HEK293 (cell line): ENCODE data around the gene TIGD7.

ENCODE experiments used
- CTCF ChIA-PET: fragments of 350-600 bp; formaldehyde crosslinking; extraction: SDS; loops from one replicate; lab custom pipeline; 2021; ENCODE audit warnings: antibody characterized with exemption; lab: Yijun Ruan, JAX
- POLR2A ChIA-PET: fragments of 300-600 bp; formaldehyde crosslinking; extraction: SDS; loops from one replicate; lab custom pipeline; 2020; ENCODE audit warnings: antibody characterized with exemption, inconsistent platforms; lab: Yijun Ruan, JAX
- H3K27ac ChIP-seq: fragments of 200-500 bp; sonication (Bioruptor generic); 2 replicates; pipeline ENCODE4 v1.5.1; 2014; ENCODE audit warnings: low read depth, low read length, control low read depth, inconsistent platforms; ENCODE audit errors: extremely low read depth
- H3K36me3 ChIP-seq, 2 experiments: fragments of 200-500 bp in 1 of 2; sonication (Bioruptor generic) in 1 of 2; 1 replicate in 1 of 2; 2 replicates in 1 of 2; pipeline ENCODE4 v1.5.1; 2014 to 2017; ENCODE audit warnings: inconsistent platforms in 2 of 2, low read length in 2 of 2; ENCODE audit not compliant: control insufficient read depth in 2 of 2, insufficient read depth in 1 of 2
- H3K4me1 ChIP-seq: fragments of 200-500 bp; sonication (Bioruptor generic); 2 replicates; pipeline ENCODE4 v1.5.1; 2014; ENCODE audit warnings: mild to moderate bottlenecking, low read length, inconsistent platforms; ENCODE audit not compliant: control insufficient read depth, insufficient read depth
- H3K4me3 ChIP-seq: 2 replicates; pipeline ENCODE4 v1.5.1; 2011; ENCODE audit warnings: low read depth, mild to moderate bottlenecking, control low read depth, low read length, moderate library complexity
- H3K9me3 ChIP-seq: fragments of 200-500 bp; sonication (Bioruptor generic); 2 replicates; pipeline ENCODE4 v1.5.1; 2014; ENCODE audit warnings: low read depth, low read length, inconsistent platforms; ENCODE audit not compliant: control insufficient read depth, insufficient read depth
- KLF10 ChIP-seq: fragments of 450-650 bp; IDR thresholded peaks from 2 replicates; pipeline ENCODE4 v1.5.1; 2018; ENCODE audit warnings: missing biosample characterization, mild to moderate bottlenecking, missing genetic modification characterization
- KLF7 ChIP-seq: fragments of 450-650 bp; formaldehyde crosslinking; IDR thresholded peaks from 2 replicates; pipeline ENCODE4 v1.5.1; 2016; ENCODE audit warnings: missing biosample characterization, missing genetic modification characterization, borderline replicate concordance
- KLF9 ChIP-seq: fragments of 450-650 bp; formaldehyde crosslinking; IDR thresholded peaks from 2 replicates; pipeline ENCODE4 v1.5.1; 2016; ENCODE audit warnings: missing biosample characterization, missing genetic modification characterization, low read depth
- MEIS1 ChIP-seq: sonication (generic); formaldehyde crosslinking; IDR thresholded peaks from 2 replicates; pipeline ENCODE4 v1.8.1; 2022; ENCODE audit warnings: missing genetic modification reagents, mild to moderate bottlenecking, borderline replicate concordance
- MYNN ChIP-seq: fragments of 450-650 bp; formaldehyde crosslinking; IDR thresholded peaks from 2 replicates; pipeline ENCODE4 v1.5.1; 2016; ENCODE audit warnings: missing biosample characterization, missing genetic modification characterization, borderline replicate concordance
- SCRT1 ChIP-seq: fragments of 450-650 bp; formaldehyde crosslinking; IDR thresholded peaks from 2 replicates; pipeline ENCODE4 v1.5.1; 2016; ENCODE audit warnings: missing biosample characterization, missing genetic modification characterization, borderline replicate concordance
- SP2 ChIP-seq: fragments of 450-650 bp; formaldehyde crosslinking; IDR thresholded peaks from 2 replicates; pipeline ENCODE4 v1.5.1; 2016; ENCODE audit warnings: missing biosample characterization, missing genetic modification characterization
- YY1 ChIP-seq: fragments of 450-650 bp; formaldehyde crosslinking; IDR thresholded peaks from 2 replicates; pipeline ENCODE4 v1.5.1; 2018; ENCODE audit warnings: missing biosample characterization, missing genetic modification characterization
- ZBTB17 ChIP-seq: fragments of 450-650 bp; formaldehyde crosslinking; IDR thresholded peaks from 2 replicates; pipeline ENCODE4 v1.5.1; 2016; ENCODE audit warnings: missing biosample characterization, missing genetic modification characterization
- ZBTB7A ChIP-seq: fragments of 450-650 bp; formaldehyde crosslinking; IDR thresholded peaks from 2 replicates; pipeline ENCODE4 v1.5.1; 2016; ENCODE audit warnings: low read depth, missing biosample characterization, missing genetic modification characterization
- ZBTB8A ChIP-seq: fragments of 450-650 bp; formaldehyde crosslinking; IDR thresholded peaks from 2 replicates; pipeline ENCODE4 v1.5.1; 2016; ENCODE audit warnings: missing biosample characterization, missing genetic modification characterization
- ZNF10 ChIP-seq: fragments of 450-650 bp; formaldehyde crosslinking; IDR thresholded peaks from 2 replicates; pipeline ENCODE4 v1.5.1; 2017; ENCODE audit warnings: missing biosample characterization, missing genetic modification characterization
- ZNF202 ChIP-seq: fragments of 450-650 bp; formaldehyde crosslinking; IDR thresholded peaks from 2 replicates; pipeline ENCODE4 v1.5.1; 2016; ENCODE audit warnings: missing biosample characterization, missing genetic modification characterization, borderline replicate concordance
- ZNF223 ChIP-seq: fragments of 450-650 bp; formaldehyde crosslinking; IDR thresholded peaks from 2 replicates; pipeline ENCODE4 v1.5.1; 2016; ENCODE audit warnings: missing biosample characterization, missing genetic modification characterization
- ZNF354C ChIP-seq: fragments of 450-650 bp; formaldehyde crosslinking; IDR thresholded peaks from 2 replicates; pipeline ENCODE4 v1.5.1; 2016; ENCODE audit warnings: missing biosample characterization, missing genetic modification characterization, low read depth, borderline replicate concordance
- ZNF37A ChIP-seq: fragments of 450-650 bp; IDR thresholded peaks from 2 replicates; pipeline ENCODE4 v1.5.1; 2018; ENCODE audit warnings: missing biosample characterization, missing genetic modification characterization
- ZNF391 ChIP-seq: fragments of 450-650 bp; formaldehyde crosslinking; IDR thresholded peaks from 2 replicates; pipeline ENCODE4 v1.5.1; 2016; ENCODE audit warnings: low read depth, missing biosample characterization, missing genetic modification characterization, borderline replicate concordance
- ZNF426 ChIP-seq: fragments of 450-650 bp; formaldehyde crosslinking; IDR thresholded peaks from 2 replicates; pipeline ENCODE4 v1.5.1; 2017; ENCODE audit warnings: missing biosample characterization, missing genetic modification characterization, mild to moderate bottlenecking, inconsistent platforms, moderate library complexity
- ZNF48 ChIP-seq: fragments of 450-650 bp; formaldehyde crosslinking; IDR thresholded peaks from 2 replicates; pipeline ENCODE4 v1.5.1; 2016; ENCODE audit warnings: missing biosample characterization, missing genetic modification characterization
- ZNF596 ChIP-seq: fragments of 450-650 bp; IDR thresholded peaks from 2 replicates; pipeline ENCODE4 v1.5.0; 2018; ENCODE audit warnings: missing biosample characterization, mild to moderate bottlenecking, missing genetic modification characterization, moderate library complexity
- ZNF610 ChIP-seq: fragments of 450-650 bp; formaldehyde crosslinking; IDR thresholded peaks from 2 replicates; pipeline ENCODE4 v1.5.1; 2016; ENCODE audit warnings: missing biosample characterization, missing genetic modification characterization, borderline replicate concordance
- ZNF660 ChIP-seq: fragments of 450-650 bp; IDR thresholded peaks from 2 replicates; pipeline ENCODE4 v1.5.1; 2018; ENCODE audit warnings: missing biosample characterization, mild to moderate bottlenecking, missing genetic modification characterization
- ZNF670 ChIP-seq: fragments of 450-650 bp; formaldehyde crosslinking; IDR thresholded peaks from 2 replicates; pipeline ENCODE4 v1.5.1; 2016; ENCODE audit warnings: missing biosample characterization, missing genetic modification characterization, low read depth
- ZNF76 ChIP-seq: fragments of 450-650 bp; formaldehyde crosslinking; IDR thresholded peaks from 2 replicates; pipeline ENCODE4; 2016; ENCODE audit warnings: low read depth, missing biosample characterization, missing genetic modification characterization, borderline replicate concordance
- ZNF830 ChIP-seq: fragments of 450-650 bp; IDR thresholded peaks from 2 replicates; pipeline ENCODE4 v1.5.0; 2018; ENCODE audit warnings: missing biosample characterization, missing genetic modification characterization, low read depth, mild to moderate bottlenecking, moderate library complexity
- TF ChIP-seq, protein P1 (sequence below): fragments of 450-650 bp; formaldehyde crosslinking; IDR thresholded peaks from 2 replicates; pipeline ENCODE4 v1.5.1; 2016; ENCODE audit warnings: missing biosample characterization, missing genetic modification characterization
- TF ChIP-seq, protein P2 (sequence below): fragments of 450-650 bp; formaldehyde crosslinking; IDR thresholded peaks from 2 replicates; pipeline ENCODE4 v1.5.1; 2017; ENCODE audit warnings: missing biosample characterization, mild to moderate bottlenecking, missing genetic modification characterization, moderate library complexity
- TF ChIP-seq, protein P3 (sequence below): fragments of 450-650 bp; formaldehyde crosslinking; IDR thresholded peaks from 2 replicates; pipeline ENCODE4 v1.5.1; 2017; ENCODE audit warnings: missing biosample characterization, missing genetic modification characterization

Gene TIGD7

DNA sequence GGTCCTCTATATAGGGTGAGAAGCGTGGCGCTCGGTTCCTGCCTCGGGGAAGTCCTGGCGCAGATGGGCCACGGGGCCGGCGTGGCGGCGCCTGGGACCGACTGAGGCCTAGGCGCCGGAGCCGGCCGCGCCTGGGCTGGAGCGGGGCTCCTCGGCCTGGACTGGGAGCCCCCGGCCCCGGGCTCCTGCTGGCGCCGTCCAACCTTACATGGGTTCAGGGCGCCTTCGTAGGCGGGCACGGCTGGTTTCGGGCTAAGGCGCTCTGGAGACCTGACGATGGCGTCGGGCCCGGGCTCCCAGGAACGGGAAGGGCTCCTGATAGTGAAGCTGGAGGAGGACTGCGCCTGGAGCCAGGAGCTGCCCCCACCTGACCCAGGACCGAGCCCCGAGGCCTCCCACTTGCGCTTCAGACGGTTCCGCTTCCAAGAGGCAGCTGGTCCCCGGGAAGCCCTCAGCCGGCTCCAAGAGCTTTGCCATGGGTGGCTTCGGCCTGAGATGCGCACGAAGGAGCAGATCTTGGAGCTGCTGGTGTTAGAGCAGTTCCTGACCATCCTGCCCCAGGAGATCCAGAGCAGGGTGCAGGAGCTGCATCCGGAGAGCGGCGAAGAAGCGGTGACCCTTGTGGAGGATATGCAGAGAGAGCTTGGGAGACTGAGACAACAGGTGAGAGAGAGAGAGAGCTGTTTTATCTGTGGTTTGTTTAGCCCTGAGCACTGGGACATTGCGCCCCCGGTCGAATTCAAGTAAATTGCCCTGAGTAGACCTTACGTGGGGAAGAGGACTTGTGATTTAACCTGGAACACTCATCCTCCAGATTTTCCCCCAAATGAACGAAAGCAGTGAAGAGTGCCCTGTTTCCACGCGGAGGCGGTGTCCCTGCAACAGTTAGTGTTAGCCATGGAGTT is 21.4 kb downstream of the TIGD7 start (continued):
- TF ChIP-seq MEIS1: no peak
- TF ChIP-seq ZNF48: no peak
- TF ChIP-seq ZNF670 (tag by site-specific recombination): no peak
- TF ChIP-seq, protein P1, sequence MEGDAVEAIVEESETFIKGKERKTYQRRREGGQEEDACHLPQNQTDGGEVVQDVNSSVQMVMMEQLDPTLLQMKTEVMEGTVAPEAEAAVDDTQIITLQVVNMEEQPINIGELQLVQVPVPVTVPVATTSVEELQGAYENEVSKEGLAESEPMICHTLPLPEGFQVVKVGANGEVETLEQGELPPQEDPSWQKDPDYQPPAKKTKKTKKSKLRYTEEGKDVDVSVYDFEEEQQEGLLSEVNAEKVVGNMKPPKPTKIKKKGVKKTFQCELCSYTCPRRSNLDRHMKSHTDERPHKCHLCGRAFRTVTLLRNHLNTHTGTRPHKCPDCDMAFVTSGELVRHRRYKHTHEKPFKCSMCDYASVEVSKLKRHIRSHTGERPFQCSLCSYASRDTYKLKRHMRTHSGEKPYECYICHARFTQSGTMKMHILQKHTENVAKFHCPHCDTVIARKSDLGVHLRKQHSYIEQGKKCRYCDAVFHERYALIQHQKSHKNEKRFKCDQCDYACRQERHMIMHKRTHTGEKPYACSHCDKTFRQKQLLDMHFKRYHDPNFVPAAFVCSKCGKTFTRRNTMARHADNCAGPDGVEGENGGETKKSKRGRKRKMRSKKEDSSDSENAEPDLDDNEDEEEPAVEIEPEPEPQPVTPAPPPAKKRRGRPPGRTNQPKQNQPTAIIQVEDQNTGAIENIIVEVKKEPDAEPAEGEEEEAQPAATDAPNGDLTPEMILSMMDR (tag by site-specific recombination): no peak
- TF ChIP-seq ZNF202: no peak
- no peak for TF ChIP-seq YY1 (tag by site-specific recombination)
- TF ChIP-seq ZNF830 (tag by site-specific recombination): no peak
- TF ChIP-seq ZNF37A: 0 out of 2 replicates have a peak, but pooled peaks have one; percentile 20
- TF ChIP-seq KLF10 (tag by site-specific recombination): no peak
- TF ChIP-seq ZNF354C (tag by site-specific recombination): no peak
- no peak for TF ChIP-seq KLF9 (tag by site-specific recombination)
- no peak for TF ChIP-seq ZBTB8A
- TF ChIP-seq ZNF596 (tag by site-specific recombination): 0 out of 2 replicates have a peak, but pooled peaks have one; percentile 32
- TF ChIP-seq SCRT1: peak; percentile 83
- no peak for TF ChIP-seq ZNF76 (tag by site-specific recombination)
- no peak for TF ChIP-seq MYNN (tag by site-specific recombination)
- peak; percentile 35; the same call in 1 of the 2 replicates for TF ChIP-seq ZNF391 (tag by site-specific recombination)
- TF ChIP-seq KLF7 (tag by site-specific recombination): no peak
- TF ChIP-seq ZBTB17 (tag by site-specific recombination): no peak; the same call in 1 of the 2 replicates

DNA sequence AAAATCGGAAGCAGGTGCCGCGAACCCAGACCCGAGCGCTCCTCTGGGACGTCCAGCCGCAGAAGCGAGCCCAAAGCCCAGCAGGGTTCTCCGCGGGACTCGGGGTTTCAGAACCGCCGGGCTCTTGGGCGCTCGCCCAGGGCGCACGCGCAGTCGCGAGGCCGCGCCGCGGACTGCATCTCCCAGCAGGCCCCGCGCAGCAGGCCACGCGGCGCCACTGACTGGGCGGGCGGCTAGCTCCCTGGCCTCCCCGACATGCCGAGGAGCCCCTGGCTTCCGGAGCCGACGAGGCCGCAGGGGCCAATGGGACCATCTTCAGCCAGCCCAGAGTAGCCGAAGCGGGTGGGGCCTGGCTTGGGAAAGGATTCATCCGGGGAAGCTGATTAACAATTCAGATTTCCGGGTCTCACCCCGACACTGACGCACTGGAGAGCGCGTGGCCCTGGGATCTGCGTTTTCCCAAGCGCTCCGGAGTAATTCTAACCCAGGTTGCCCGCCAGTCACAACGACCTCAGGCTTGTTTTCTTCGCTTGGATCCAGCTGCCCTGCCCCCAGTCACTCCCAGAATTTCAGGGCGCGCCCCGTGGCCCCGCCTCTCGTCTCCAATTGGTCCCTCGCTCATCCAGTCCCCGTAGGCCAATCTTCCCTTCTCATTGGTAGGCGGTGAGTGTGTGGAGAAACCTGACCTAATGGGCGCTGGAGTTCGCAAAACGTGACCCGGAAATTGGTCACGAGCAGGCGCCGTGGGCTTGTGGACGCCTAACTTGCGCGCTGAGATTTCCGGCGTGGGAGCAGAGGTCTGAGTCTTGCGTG is 22.3 kb downstream of the TIGD7 start, which contains the start of gene ZNF263:
ZNF263 (plus strand) TSS at position 762 of the 813 bp plus-strand sequence. CDS start 328 bp downstream, outside the sequence.
- POLR2A ChIA-PET: interaction anchor here (0.6 to 3.0 kb wide), 26 partner anchors 9 to 405 kb away, joined by 3 to 21 read pairs (median 5); partner anchors contain the start of genes NAA60, OR1F1, TIGD7 and ZNF174
- Histone ChIP-seq H3K36me3 (peaks cover 0 to 38% of the 10 kb centered on the region in 2 experiments; a peak in 1 of 3 replicates), H3K4me3 (peak within 1 kb of the TSS; percentile 74), H3K9me3 (no peaks in the 10 kb centered on the region), H3K27ac (peak within 1 kb of the TSS; percentile 94), H3K4me1 (no peaks in the 10 kb centered on the region)
- CTCF ChIA-PET: interaction anchor here (5.6 kb wide), 1 partner anchor 16 kb away, joined by 35 read pairs; no protein-coding TSS in a partner anchor
- TF ChIP-seq ZNF660 (0 out of 2 replicates have a peak, but pooled peaks have one; percentile 23), ZNF610 (no peak; the same call in 1 of the 2 replicates), ZNF10 (no peak), ZNF426 (tag by site-specific recombination) (no peak), ZBTB7A (tag by site-specific recombination) (0 out of 2 replicates have a peak, but pooled peaks have one; percentile 14), SP2 (tag by site-specific recombination) (peak; percentile 94), MEIS1 (no peak), ZNF223 (tag by site-specific recombination) (no peak)
- TF ChIP-seq, protein P2, sequence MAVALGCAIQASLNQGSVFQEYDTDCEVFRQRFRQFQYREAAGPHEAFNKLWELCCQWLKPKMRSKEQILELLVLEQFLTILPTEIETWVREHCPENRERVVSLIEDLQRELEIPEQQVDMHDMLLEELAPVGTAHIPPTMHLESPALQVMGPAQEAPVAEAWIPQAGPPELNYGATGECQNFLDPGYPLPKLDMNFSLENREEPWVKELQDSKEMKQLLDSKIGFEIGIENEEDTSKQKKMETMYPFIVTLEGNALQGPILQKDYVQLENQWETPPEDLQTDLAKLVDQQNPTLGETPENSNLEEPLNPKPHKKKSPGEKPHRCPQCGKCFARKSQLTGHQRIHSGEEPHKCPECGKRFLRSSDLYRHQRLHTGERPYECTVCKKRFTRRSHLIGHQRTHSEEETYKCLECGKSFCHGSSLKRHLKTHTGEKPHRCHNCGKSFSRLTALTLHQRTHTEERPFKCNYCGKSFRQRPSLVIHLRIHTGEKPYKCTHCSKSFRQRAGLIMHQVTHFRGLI: peak; percentile 84
- TF ChIP-seq, protein P1 (tag by site-specific recombination): no peak
- TF ChIP-seq, protein P3, sequence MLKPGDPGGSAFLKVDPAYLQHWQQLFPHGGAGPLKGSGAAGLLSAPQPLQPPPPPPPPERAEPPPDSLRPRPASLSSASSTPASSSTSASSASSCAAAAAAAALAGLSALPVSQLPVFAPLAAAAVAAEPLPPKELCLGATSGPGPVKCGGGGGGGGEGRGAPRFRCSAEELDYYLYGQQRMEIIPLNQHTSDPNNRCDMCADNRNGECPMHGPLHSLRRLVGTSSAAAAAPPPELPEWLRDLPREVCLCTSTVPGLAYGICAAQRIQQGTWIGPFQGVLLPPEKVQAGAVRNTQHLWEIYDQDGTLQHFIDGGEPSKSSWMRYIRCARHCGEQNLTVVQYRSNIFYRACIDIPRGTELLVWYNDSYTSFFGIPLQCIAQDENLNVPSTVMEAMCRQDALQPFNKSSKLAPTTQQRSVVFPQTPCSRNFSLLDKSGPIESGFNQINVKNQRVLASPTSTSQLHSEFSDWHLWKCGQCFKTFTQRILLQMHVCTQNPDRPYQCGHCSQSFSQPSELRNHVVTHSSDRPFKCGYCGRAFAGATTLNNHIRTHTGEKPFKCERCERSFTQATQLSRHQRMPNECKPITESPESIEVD (tag by site-specific recombination): no peak
